K562 (cell line): ENCODE data around the gene PPARD.

Source experiments
- IRF2 ChIP-seq: sonication (generic); formaldehyde crosslinking; IDR thresholded peaks from 2 replicates; pipeline ENCODE4 v1.8.1; 2022; ENCODE audit warnings: mild to moderate bottlenecking, missing genetic modification reagents
- NFRKB ChIP-seq: fragments of 450-650 bp; IDR thresholded peaks from 2 replicates; pipeline ENCODE4 v1.6.1; 2016; ENCODE audit warnings: low read depth
- TAF1 ChIP-seq: IDR thresholded peaks from 2 replicates; pipeline ENCODE4 v1.6.1; 2011; ENCODE audit warnings: mild to moderate bottlenecking, low read length, moderate library complexity; ENCODE audit not compliant: insufficient read depth, control insufficient read depth, severe bottlenecking; ENCODE audit errors: extremely low read depth
- ZFP1 ChIP-seq: fragments of 450-650 bp; formaldehyde crosslinking; IDR thresholded peaks from 2 replicates; pipeline ENCODE4 v1.4.0; 2020; ENCODE audit warnings: mild to moderate bottlenecking, mixed read lengths

GRCh38 chr6:35305117-35305516 lies 37.2 kb upstream of the PPARD start:
- TF ChIP-seq ZFP1, result no peak
- TF ChIP-seq TAF1, result no peak
- TF ChIP-seq NFRKB, result no peak
- no peak for TF ChIP-seq IRF2 (CRISPR knock-in tag)
